ENCODE results near the gene DRD1.
"Not testable (repeated sequence)": the region's sequence is repeated elsewhere in the genome, so short reads cannot be mapped to it uniquely, and the experiment has no call there.

The DRD1 gene

GRCh38 chr5:175467983-175468690 lies 24.2 kb upstream of the DRD1 start:
- DNase-seq = no peak

GRCh38 chr5:175466700-175467318 lies 22.8 kb upstream of the DRD1 start:
- DNase-seq = peak; percentile 65

GRCh38 chr5:175465282-175465681 lies 21.3 kb upstream of the DRD1 start:
- no peak for DNase-seq

- no peak for DNase-seq
These were observed 20.9 kb upstream of the DRD1 start for GRCh38 chr5:175464942-175465233.

GRCh38 chr5:175464074-175464941 lies 20.3 kb upstream of the DRD1 start:
- DNase-seq = peak; percentile 56

DNA sequence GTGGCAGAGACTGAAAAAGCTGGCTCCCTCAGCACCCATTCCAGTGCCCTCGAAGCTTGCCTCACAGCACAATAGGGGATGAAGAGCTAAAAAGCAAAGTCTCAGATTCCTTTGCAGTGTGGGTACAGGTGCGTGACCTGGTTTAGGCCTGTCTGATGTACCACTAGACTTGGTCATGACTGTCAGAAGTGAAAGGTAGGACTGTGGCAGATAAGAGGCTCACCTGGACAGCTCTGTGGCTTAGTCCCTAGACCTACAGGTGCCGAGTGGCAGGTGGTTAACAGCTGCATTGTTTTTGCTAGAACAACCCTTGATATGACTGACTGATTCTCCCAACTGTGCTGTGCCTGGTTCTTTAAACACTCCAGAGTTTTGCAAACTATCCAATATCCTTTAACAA lies 19.7 kb upstream of the DRD1 start:
- no peak for DNase-seq

GRCh38 chr5:175461370-175461769 lies 17.4 kb upstream of the DRD1 start:
- DNase-seq = no peak

DNA sequence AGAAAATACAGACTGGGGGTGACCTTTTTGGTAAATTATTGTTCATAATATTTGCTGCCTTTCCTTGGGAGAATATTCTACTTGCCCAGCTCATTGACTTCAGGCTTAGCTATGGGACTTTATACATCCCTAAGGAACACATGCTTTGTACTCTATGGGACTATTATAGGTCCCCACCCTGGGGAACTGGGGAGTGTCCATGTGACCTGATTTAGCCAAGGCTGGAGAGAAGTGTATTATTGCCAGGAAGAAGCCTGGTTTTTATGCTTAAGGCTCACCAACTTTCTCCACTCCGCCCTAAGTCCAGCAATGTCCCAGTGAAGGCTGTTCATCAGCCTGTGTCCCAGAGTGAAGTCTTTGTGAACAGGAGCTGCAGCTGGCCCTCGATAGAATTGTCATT lies 16.6 kb upstream of the DRD1 start:
- no peak for DNase-seq

DNA sequence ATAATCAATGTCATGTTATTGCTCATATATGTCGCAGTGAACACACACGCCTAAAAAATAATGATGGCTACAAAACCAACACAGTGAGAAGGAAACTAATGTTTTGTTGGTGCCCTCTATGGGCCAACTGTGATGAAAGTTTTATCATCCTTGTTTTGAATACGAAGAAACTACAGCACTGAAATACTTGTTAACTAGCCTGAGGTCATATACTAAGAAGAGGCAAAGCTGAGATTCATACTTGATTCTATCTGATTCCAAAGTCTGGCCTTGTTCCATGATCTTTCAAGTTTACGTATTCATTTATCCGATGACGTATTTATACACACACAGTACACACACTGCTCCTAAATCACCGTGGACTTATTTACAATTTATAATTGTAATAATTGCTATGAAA lies 16.1 kb upstream of the DRD1 start:
- no peak for DNase-seq

- no peak for DNase-seq
These were observed 13.5 kb upstream of the DRD1 start for GRCh38 chr5:175457466-175457865.

DNA sequence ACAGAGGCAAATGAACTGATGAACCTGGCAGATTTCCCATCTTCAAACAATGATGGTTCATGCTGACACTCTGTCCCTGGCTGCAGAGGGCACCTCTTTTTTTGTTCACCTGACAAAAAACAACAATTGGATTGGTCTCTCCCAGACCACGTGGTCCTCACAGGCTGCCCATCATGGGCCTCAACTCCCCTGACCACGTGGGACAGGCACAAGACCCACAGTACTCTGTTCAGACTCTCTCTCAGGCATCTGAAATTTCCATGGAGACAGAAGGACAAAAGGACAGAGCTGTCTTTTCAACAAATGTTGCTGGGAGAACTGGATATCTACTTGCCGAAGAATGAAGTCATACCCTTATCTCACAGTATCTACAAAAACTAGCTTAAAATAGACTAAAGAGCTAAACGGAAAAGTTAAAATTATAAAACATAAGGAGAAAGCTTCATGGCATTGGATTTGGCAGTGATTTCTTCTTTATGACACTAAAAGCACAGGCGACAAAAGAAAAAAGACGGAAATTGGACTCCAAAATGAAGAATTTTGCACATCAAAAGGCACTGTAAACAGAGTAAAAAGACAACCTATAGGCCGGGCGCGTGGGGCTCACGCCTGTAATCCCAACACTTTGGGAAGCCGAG lies 12.2 kb upstream of the DRD1 start:
- no peak for DNase-seq

GRCh38 chr5:175454338-175454737 lies 10.4 kb upstream of the DRD1 start:
- not testable (repeated sequence) for DNase-seq

GRCh38 chr5:175452166-175452565 lies 8.2 kb upstream of the DRD1 start:
- no peak for DNase-seq

DNA sequence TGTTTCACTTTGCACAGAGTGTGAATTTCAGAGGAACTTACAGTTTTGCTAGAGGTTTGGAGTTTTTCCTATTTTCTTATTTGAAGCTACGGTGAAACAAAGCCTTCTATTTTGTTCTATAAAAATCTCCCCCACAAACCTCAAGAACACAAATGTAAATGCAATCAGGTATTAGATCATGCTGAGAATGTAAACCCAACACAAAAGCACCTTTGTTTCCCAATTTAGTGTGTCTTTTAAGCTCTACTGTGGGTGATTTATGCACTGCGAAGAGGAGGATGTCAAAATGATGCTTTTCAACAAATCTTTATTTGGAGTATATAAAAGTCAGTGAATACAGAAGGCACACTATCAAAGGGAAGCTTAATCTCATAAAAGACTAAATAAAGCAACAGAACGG lies 4.3 kb upstream of the DRD1 start:
- no peak for DNase-seq

DNA sequence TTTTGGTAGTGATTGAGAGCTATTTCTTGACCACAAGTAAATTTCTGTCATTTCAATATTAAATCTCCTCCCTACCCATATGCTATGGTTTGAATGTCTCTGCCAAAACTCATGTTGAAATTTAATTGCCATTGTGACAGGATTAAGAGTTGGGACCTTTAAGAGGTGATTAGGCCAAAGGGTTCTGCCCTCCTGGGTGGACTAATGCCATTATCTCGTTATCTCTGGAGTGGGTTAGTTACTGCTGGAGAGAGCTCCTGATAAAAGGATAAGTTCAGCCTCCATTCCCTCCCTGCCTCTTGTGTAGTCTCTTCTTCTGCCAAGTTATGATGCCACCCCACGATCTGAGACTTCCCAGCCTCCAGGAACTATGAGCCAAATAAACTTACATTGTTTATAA lies 3.6 kb upstream of the DRD1 start:
- DNase-seq = no peak

GRCh38 chr5:175446378-175446777 lies 2.4 kb upstream of the DRD1 start:
- DNase-seq = not testable (repeated sequence)

DNA sequence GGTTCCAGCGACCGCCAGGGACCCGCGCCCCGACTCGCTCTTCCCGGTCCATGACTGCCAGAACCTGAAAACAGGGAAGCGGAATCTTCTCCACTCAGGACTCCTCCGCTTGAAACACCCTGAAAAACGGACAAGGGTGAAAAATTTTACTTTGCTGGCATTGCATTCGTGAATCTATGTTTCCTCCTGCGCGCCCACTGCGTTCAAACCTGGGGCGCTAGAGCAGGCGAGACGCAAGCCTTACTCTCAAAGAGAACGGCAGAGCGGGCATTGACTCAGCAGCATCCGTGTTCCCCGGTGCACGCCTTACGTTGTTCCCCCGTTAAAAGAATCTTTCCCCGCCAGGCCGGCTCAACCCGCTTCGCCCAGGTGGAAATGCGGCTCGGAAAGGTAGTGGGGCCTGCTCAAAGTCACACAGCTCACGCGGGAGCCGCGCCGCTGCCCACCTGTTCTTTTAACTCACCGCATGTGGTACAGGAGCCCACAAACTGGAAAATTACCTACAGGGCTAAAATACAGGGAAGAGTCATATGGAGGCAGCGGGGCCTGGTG lies 999 bp upstream of the DRD1 start:
- DNase-seq = no peak

DNA sequence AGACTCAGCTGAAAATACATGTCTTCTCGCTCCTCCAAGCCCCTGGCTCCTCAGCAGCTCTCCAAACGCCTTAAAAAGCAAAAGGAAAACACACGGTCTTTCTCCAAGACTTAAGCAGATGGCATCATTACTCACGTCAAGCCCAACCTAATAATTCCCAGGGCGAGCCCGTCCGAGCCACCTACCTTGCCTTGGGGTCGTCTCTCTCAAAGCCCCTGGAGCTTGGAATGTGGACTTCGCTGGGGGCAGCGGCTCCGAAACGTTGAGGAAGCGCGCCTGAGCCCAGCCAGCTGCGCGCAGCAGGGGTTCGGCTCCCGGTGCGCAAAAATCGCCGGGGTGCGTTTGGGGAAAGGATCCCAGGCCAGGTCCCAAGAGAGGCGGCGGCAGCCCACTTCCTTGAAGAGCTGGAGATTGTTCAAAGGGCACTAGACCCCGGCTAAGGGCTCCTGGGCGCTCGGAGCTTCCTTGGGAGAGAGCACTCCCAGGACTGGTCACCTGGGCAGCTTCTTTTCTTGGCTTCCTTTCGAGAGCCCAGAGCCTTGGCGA lies 395 bp downstream of the DRD1 start:
- DNase-seq = no peak

DNA sequence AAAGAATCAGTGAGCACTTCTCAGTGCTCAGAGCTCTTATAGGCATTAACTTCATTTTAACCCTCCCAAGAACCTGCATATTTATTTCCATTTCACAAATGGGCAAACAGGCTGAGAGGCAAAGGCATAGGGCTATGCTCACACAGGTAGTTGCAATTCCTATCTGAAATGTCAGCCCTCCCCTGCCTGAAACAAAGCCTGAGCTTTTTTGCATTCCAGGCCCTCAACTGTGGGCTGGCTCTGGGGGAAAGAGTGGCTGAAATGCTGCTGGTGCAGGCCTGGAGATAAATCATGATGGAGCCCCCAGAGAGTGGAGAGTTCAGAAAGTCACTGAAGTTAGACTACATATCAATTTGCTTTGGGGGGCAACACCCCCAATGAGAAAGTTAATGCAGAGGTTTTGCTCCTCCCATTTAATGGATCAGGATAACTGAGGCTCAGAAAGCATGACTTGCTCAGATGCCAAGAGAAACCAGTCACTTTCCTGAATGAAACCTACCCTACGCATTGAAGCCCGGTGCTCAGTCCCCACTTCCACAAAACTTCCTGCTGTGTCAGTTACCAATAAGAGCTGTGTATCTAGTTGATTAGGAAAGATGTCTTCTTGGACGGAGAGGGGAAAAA lies 5.6 kb downstream of the DRD1 start:
- no peak for DNase-seq

GRCh38 chr5:175436359-175436758 lies 7.6 kb downstream of the DRD1 start:
- no peak for DNase-seq

- DNase-seq = no peak
These were observed 9.2 kb downstream of the DRD1 start for GRCh38 chr5:175434800-175435199.

DNA sequence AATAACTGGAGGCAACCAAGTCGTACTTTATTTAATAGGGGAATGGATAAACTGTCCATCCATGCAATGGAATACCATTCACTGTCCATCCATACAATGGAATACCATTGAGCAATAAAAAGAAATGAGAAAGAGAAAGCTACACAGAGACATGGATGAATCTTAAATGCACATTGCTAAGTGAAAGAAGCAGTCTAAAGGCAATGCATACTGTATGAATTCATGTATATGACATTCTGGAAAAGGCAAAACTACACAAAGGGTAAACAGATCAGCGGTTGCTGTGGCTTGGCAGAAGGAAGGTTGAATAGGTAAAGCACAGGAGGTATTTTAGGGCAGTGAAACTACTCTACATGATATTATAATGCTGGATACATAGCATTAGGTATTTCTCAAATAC lies 16.2 kb downstream of the DRD1 start:
- no peak for DNase-seq

DNA sequence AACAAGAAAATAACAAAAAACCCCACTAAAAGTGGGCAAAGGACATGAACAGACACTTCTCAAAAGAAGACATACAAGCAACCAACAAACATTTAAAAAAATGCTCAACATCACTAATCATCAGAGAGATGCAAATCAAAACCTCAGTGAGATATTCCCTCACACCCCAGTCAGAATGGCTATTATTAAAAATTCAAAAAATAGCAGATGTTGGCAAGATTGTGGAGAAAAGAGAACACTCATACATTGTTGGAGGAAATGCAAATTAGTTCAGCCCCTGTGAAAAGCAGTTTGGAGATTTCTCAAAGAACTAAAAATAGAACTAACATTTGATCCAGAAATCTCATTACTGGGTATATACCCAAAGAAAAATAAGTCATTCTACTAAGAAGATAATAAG lies 19.4 kb downstream of the DRD1 start:
- DNase-seq = not testable (repeated sequence)

Data from right forelimb (tissue), 1 donor.